GM12872 (cell line): ENCODE results near the gene CGN.

Source experiments
- TF ChIP-seq, protein P1 (sequence below): IDR thresholded peaks from 3 replicates; pipeline ENCODE4 v1.5.1; 2011; ENCODE audit warnings: low read depth, mild to moderate bottlenecking, low read length, moderate library complexity; ENCODE audit not compliant: insufficient read depth

CGN gene

DNA sequence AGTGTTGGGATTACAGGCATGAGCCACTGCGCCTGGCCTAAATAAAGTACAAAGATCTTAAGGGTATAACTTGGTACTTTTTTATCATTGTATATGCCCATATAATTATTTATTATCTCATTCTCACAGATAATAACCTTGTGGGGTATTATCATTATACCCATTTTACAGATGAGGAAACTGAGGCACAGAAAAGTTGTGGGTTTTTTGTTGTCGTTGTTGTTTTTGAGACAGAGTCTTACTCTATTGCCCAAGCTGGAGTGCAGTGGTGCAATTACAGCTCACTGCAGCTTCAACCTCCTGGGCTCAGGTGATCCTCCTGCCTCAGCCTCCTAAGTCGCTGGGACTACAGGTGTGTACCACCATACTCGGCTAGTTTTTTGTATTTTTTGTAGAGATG lies 4.1 kb downstream of the CGN start:
- TF ChIP-seq, protein P1, sequence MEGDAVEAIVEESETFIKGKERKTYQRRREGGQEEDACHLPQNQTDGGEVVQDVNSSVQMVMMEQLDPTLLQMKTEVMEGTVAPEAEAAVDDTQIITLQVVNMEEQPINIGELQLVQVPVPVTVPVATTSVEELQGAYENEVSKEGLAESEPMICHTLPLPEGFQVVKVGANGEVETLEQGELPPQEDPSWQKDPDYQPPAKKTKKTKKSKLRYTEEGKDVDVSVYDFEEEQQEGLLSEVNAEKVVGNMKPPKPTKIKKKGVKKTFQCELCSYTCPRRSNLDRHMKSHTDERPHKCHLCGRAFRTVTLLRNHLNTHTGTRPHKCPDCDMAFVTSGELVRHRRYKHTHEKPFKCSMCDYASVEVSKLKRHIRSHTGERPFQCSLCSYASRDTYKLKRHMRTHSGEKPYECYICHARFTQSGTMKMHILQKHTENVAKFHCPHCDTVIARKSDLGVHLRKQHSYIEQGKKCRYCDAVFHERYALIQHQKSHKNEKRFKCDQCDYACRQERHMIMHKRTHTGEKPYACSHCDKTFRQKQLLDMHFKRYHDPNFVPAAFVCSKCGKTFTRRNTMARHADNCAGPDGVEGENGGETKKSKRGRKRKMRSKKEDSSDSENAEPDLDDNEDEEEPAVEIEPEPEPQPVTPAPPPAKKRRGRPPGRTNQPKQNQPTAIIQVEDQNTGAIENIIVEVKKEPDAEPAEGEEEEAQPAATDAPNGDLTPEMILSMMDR: no peak

DNA sequence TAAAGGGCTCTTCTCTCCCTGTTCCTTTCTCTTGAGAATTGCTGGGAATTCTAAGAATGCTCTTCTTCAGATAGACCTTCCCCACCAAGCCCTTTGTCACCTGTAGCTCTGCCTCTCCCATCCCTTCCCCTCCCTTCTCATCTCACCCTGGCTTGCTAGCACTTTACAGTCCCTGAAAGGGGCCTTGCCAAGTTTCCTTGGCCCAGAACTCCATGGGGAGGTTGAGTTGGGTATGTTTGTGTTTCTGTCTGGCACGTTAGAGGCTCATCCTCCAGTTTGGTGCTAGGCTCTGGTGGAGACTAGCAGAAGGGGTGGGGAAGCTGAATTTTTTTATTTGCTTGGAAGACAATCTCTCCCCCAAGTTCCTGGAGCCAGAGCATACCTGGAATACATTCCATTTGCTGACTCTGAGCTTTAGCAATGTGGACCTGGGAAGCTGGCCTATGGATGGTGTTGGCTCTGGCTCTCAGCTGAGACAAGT lies 4.9 kb downstream of the CGN start:
- TF ChIP-seq, protein P1: no peak

DNA sequence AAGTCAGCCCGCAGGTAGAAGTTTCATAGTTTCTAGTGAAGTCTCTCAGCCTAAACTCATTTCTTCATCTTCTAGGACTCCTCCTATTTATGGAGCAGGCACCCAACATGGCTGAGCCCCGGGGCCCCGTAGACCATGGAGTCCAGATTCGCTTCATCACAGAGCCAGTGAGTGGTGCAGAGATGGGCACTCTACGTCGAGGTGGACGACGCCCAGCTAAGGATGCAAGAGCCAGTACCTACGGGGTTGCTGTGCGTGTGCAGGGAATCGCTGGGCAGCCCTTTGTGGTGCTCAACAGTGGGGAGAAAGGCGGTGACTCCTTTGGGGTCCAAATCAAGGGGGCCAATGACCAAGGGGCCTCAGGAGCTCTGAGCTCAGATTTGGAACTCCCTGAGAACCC lies 7.2 kb downstream of the CGN start:
- TF ChIP-seq, protein P1: no peak

DNA sequence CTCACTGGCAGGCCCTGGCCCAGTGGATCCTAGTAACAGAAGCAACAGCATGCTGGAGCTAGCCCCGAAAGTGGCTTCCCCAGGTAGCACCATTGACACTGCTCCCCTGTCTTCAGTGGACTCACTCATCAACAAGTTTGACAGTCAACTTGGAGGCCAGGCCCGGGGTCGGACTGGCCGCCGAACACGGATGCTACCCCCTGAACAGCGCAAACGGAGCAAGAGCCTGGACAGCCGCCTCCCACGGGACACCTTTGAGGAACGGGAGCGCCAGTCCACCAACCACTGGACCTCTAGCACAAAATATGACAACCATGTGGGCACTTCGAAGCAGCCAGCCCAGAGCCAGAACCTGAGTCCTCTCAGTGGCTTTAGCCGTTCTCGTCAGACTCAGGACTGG lies 7.7 kb downstream of the CGN start:
- TF ChIP-seq, protein P1: no peak

DNA sequence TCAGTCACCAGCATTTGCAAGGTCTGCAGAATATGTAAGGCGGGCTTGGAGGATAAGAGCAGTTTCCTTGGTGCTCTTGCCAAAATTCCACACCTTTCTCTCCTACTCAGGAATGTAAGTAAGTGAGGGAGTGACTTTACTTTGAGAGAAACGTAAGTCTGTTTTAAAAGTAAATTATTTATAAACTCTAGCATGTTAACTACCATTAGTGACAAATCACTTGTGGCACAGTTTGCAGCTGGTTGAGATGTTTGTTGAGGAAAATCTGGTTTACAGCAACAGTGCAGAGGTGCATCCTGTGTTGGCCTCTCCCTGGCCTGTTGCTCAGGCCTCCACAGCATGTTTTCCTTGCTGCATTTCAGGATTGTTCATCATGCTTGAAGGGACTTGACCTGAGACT lies 8.5 kb downstream of the CGN start:
- TF ChIP-seq, protein P1: no peak

DNA sequence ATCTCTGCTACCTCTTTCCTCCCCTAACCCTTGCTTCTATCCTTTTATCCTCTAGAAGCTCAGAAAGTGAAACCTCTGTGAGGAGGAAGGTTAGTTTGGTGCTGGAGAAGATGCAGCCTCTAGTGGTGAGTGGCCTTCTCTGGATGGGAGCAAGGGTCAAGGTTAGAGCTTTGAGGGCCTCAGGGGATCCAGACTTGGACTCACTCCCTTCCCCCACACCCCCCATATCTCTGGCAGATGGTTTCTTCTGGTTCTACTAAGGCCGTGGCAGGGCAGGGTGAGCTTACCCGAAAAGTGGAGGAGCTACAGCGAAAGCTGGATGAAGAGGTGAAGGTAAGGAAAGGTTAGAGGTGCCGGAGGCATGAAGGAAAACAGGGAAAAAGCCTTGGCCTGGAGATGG lies 9.2 kb downstream of the CGN start:
- TF ChIP-seq, protein P1: peak; percentile 50; the same call in 2 of the 3 replicates

DNA sequence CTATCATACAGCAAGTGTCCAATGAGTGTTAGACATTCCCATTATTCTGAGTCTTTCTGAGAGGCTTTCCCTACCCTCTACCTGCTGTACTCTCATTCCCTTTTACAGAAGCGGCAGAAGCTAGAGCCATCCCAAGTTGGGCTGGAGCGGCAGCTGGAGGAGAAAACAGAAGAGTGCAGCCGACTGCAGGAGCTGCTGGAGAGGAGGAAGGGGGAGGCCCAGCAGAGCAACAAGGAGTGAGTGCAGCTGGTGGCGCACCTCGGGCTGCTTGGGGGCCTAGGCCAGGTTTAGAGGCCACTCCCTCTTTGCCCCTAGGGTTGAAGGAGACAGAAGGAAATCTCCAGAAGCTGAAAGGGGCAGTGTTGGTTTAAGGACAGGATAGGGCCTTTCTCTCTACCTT lies 12.1 kb downstream of the CGN start:
- TF ChIP-seq, protein P1: no peak

DNA sequence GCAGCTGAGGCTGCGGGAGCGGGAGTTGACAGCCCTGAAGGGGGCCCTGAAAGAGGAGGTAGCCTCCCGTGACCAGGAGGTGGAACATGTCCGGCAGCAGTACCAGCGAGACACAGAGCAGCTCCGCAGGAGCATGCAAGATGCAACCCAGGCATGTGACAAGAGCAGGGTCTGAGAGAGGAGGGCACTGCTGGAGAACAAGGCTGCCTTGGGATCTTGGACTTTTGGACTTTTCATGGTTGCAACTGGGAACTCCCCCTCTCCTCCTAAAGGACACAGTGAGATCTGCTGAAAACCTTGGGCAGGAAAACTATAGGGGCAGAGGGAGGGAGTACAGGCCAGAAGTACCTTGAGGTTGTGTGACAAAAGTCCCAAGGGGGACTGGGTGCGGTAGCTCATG lies 13.5 kb downstream of the CGN start:
- TF ChIP-seq, protein P1: no peak
